Measurements from ENCODE around the gene LRRC53. TPM values are rescaled to one million over a fixed set of nuclear protein-coding genes. Genes with fewer than 3 reads are reported as not detected.

The LRRC53 gene
- polyA plus RNA-seq, 3 donors = not detected

DNA sequence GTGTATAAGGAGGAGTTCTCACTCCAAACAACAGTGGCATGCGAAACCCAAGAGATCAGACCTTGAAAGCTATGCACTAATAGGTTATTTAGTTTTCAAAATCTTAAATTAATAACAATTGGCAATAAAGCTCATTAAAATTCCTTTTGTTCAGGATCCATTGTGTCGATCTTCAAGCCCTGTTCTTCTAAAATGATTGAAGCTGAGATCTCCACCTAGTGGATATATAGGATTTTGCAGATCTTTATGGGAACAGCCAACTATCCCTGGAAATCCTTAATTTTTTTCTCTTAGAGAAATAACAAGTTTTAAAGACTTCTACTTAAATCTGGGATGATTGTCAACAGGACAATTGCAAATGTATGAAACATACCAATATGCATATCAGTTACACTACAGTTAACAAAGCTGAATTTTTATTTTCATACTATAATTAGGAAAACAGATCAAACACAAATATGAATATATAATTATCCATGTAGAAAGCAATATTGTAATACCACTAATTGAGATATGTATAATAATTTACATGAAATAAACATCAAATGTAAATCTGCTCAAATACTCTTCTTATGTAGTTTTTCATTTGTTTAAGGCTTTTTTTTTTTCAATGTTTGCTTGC is 43.3 kb downstream of the LRRC53 start:
- H3K4me1 ChIP-seq (ENCODE audit: control insufficient read depth in 1 of 2, insufficient read depth in 2 of 2, low read length in 2 of 2) = no peaks in the 10 kb centered on the region
- no peak overlapping the region for H2AFZ ChIP-seq (ENCODE audit: insufficient read depth, low read depth, low read length, poor library complexity, severe bottlenecking)
- H3K36me3 ChIP-seq (replicated peaks in 1 of 2; ENCODE audit: control insufficient read depth in 1 of 2, insufficient read depth in 2 of 2, low read length in 2 of 2) = no peaks in the 10 kb centered on the region
- H3K9me3 ChIP-seq (replicated peaks in 1 of 2; ENCODE audit: control insufficient read depth in 1 of 2, insufficient read depth in 1 of 2, low read length in 2 of 2) = peaks cover 0 to 8% of the 10 kb centered on the region in 2 donors
- Mint-ChIP-seq H3K4me3 (no peak overlapping the region), H3K4me1 (no peaks in the 10 kb centered on the region), H3K27ac (no peak overlapping the region), H3K9me3 (peaks cover 0 to 4% (median 0%) of the 10 kb centered on the region in 7 donors), H3K36me3 (no peaks in the 10 kb centered on the region), H3K27me3 (ENCODE audit: low read depth in 3 of 3) (no peaks in the 10 kb centered on the region)
- H3K4me3 ChIP-seq (replicated peaks in 1 of 3; ENCODE audit: low read depth in 2 of 3, low read length in 3 of 3) = no peak overlapping the region
- intact Hi-C loops (cut with micrococcal nuclease) = no loop called here
- DNase-seq = no peak
- no peak overlapping the region for H3K4me2 ChIP-seq (replicated peaks; ENCODE audit: extremely low read depth, low read length, poor library complexity, severe bottlenecking)
- H3K9ac ChIP-seq (ENCODE audit: insufficient read depth, low read length, poor library complexity, severe bottlenecking) = no peak overlapping the region
- H3K27me3 ChIP-seq (ENCODE audit: control insufficient read depth in 2 of 2, insufficient read depth in 2 of 2, low read length in 2 of 2) = no peaks in the 10 kb centered on the region
- TF ChIP-seq, protein P1, sequence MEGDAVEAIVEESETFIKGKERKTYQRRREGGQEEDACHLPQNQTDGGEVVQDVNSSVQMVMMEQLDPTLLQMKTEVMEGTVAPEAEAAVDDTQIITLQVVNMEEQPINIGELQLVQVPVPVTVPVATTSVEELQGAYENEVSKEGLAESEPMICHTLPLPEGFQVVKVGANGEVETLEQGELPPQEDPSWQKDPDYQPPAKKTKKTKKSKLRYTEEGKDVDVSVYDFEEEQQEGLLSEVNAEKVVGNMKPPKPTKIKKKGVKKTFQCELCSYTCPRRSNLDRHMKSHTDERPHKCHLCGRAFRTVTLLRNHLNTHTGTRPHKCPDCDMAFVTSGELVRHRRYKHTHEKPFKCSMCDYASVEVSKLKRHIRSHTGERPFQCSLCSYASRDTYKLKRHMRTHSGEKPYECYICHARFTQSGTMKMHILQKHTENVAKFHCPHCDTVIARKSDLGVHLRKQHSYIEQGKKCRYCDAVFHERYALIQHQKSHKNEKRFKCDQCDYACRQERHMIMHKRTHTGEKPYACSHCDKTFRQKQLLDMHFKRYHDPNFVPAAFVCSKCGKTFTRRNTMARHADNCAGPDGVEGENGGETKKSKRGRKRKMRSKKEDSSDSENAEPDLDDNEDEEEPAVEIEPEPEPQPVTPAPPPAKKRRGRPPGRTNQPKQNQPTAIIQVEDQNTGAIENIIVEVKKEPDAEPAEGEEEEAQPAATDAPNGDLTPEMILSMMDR (IDR thresholded peaks at IDR 0.05) = peak; percentile 24
- H3K79me2 ChIP-seq (ENCODE audit: insufficient read depth, low read length) = no peaks in the 10 kb centered on the region
- no CpG with 5 or more reads among the region's 2 CpGs for WGBS (ENCODE audit: insufficient coverage)
- no peaks in the 10 kb centered on the region for H4K20me1 ChIP-seq (ENCODE audit: insufficient read depth, low read length)
- no peak overlapping the region for H3K27ac ChIP-seq (ENCODE audit: low read depth in 1 of 2, low read length in 2 of 2)

DNA sequence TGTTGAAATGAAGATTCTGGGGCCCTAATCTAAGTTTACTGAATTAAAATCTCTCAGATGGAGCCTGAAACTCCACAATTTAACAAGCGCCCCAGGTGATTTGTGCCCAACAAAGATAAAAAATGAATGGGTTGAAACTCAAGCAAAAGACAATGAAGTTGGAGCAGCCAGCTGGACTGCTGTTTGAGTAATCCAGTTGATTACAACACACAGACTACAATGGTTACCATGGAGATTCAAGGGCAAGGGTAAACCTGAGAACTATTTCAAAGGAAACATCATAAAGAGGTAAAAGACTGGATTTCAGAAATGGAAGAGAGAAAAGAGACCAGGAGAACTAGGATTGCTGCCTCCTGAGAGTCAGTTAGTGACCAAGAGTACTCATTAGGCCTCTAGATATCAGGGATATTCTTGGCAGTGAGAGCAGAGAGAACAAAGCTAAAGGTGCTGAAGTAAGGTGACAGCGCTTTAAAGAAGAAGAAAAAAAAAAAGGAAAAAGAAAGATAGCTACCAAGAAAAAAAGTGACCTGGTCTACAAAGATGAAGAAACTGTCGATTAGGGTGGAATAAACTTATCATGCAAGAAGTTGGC is 44.5 kb downstream of the LRRC53 start:
- intact Hi-C loops (cut with micrococcal nuclease) = no loop called here
- Histone ChIP-seq H3K27ac (ENCODE audit: low read depth in 1 of 2, low read length in 2 of 2) (no peak overlapping the region), H3K4me2 (replicated peaks; ENCODE audit: extremely low read depth, low read length, poor library complexity, severe bottlenecking) (no peak overlapping the region), H3K27me3 (ENCODE audit: control insufficient read depth in 2 of 2, insufficient read depth in 2 of 2, low read length in 2 of 2) (no peaks in the 10 kb centered on the region), H4K20me1 (ENCODE audit: insufficient read depth, low read length) (no peaks in the 10 kb centered on the region), H3K4me1 (ENCODE audit: control insufficient read depth in 1 of 2, insufficient read depth in 2 of 2, low read length in 2 of 2) (no peaks in the 10 kb centered on the region), H3K4me3 (replicated peaks in 1 of 3; ENCODE audit: low read depth in 2 of 3, low read length in 3 of 3) (no peak overlapping the region), H3K9ac (ENCODE audit: insufficient read depth, low read length, poor library complexity, severe bottlenecking) (no peak overlapping the region), H3K79me2 (ENCODE audit: insufficient read depth, low read length) (no peaks in the 10 kb centered on the region), H3K36me3 (replicated peaks in 1 of 2; ENCODE audit: control insufficient read depth in 1 of 2, insufficient read depth in 2 of 2, low read length in 2 of 2) (no peaks in the 10 kb centered on the region), H3K9me3 (replicated peaks in 1 of 2; ENCODE audit: control insufficient read depth in 1 of 2, insufficient read depth in 1 of 2, low read length in 2 of 2) (peaks cover 0 to 8% of the 10 kb centered on the region in 2 donors), H2AFZ (ENCODE audit: insufficient read depth, low read depth, low read length, poor library complexity, severe bottlenecking) (no peak overlapping the region)
- Mint-ChIP-seq H3K27ac (no peak overlapping the region), H3K27me3 (ENCODE audit: low read depth in 3 of 3) (no peaks in the 10 kb centered on the region), H3K4me1 (no peaks in the 10 kb centered on the region), H3K9me3 (peaks cover 0 to 4% (median 0%) of the 10 kb centered on the region in 7 donors), H3K4me3 (no peak overlapping the region), H3K36me3 (no peaks in the 10 kb centered on the region)
- DNase-seq = no peak
- WGBS (ENCODE audit: insufficient coverage) = 100% methylated on average over 1 of the region's 3 CpGs
- TF ChIP-seq, protein P1 (IDR thresholded peaks at IDR 0.05) = no peak
